Endothelial cell of umbilical vein (primary cell): Measurements from ENCODE around the gene USPL1. TPM values are rescaled to one million over a fixed set of nuclear protein-coding genes. Genes with fewer than 3 reads are reported as not detected.

Source experiments
- BruUV-seq: library from RNA; stranded (reverse); fragments of 400-500 nt; replicated peaks from 2 replicates; lab custom pipeline; 2021; lab: Mats Ljungman, UMichigan
- CTCF ChIA-PET: fragments of 300-600, 350-600 bp; sonication (Branson Sonifier 250); formaldehyde crosslinking; loops from one replicate; lab custom pipeline; 2021; ENCODE audit warnings: antibody characterized with exemption, inconsistent platforms; lab: Charles Lee
- POLR2A ChIA-PET: fragments of 300-600, 350-600 bp; sonication (Branson Sonifier 250); formaldehyde crosslinking; loops from one replicate; lab custom pipeline; 2021; ENCODE audit warnings: antibody characterized with exemption, inconsistent platforms; lab: Charles Lee
- DNase-seq: peaks from one replicate; pipeline ENCODE4 v3.0.0-alpha.2; 2011; ENCODE audit warnings: low read depth, low spot score
- FAIRE-seq: peaks from 2 replicates; lab custom pipeline; 2011; peaks lifted over from hg19 to GRCh38; lab: Jason Lieb, UNC
- H2AFZ ChIP-seq: 2 replicates; pipeline ENCODE4 v1.6.0; 2012; ENCODE audit warnings: low read depth, low read length, control low read depth, inconsistent platforms
- H3K27ac ChIP-seq: 2 replicates; pipeline ENCODE4 v1.5.1; 2011; ENCODE audit warnings: low read depth, mild to moderate bottlenecking, control low read depth, low read length, moderate library complexity; ENCODE audit not compliant: insufficient read depth
- H3K27me3 ChIP-seq, 2 experiments: 2 replicates each; pipeline versions ENCODE4 v1.6.0 to v1.6.1; 2011; ENCODE audit warnings: low read length in 2 of 2, mixed read lengths in 1 of 2; ENCODE audit not compliant: control insufficient read depth in 2 of 2, insufficient read depth in 2 of 2
- H3K36me3 ChIP-seq, 2 experiments: 2 replicates in 1 of 2; 3 replicates in 1 of 2; pipeline ENCODE4 v1.5.1; 2011; ENCODE audit warnings: low read length in 2 of 2, mild to moderate bottlenecking in 1 of 2, moderate library complexity in 1 of 2; ENCODE audit not compliant: control insufficient read depth in 2 of 2, insufficient read depth in 2 of 2; ENCODE audit errors: extremely low read depth in 1 of 2
- H3K4me1 ChIP-seq: 3 replicates; pipeline ENCODE4 v1.5.1; 2011; ENCODE audit warnings: mild to moderate bottlenecking, low read length; ENCODE audit not compliant: control insufficient read depth, insufficient read depth; ENCODE audit errors: extremely low read depth
- H3K4me2 ChIP-seq: 2 replicates; pipeline ENCODE4 v1.6.1; 2011; ENCODE audit warnings: low read length, control low read depth, mixed read lengths; ENCODE audit not compliant: insufficient read depth
- H3K4me3 ChIP-seq, 3 experiments: fragments of 200-600 bp in 1 of 3; sonication (generic), shearing (Covaris generic) in 1 of 3; replicated peaks in 1 of 3; 2 replicates each; pipeline ENCODE4 v1.5.1; 2011 to 2016; ENCODE audit warnings: control low read depth in 3 of 3, low read length in 3 of 3, mild to moderate bottlenecking in 2 of 3, inconsistent platforms in 1 of 3, low read depth in 1 of 3, moderate library complexity in 1 of 3; ENCODE audit not compliant: insufficient read depth in 1 of 3
- H3K79me2 ChIP-seq: 2 replicates; pipeline ENCODE4 v1.6.0; 2012; ENCODE audit warnings: low read length, inconsistent platforms; ENCODE audit not compliant: control insufficient read depth, insufficient read depth
- H3K9ac ChIP-seq: replicated peaks from 2 replicates; pipeline ENCODE3; 2011; ENCODE audit warnings: low read length, control low read depth; ENCODE audit not compliant: insufficient read depth; ENCODE audit errors: extremely low read depth
- H3K9me1 ChIP-seq: replicated peaks from 3 replicates; pipeline ENCODE4 v1.6.0; 2011; ENCODE audit warnings: mild to moderate bottlenecking, low read length; ENCODE audit not compliant: control insufficient read depth, insufficient read depth; ENCODE audit errors: extremely low read depth
- H3K9me3 ChIP-seq: replicated peaks from 2 replicates; pipeline ENCODE4 v1.5.1; 2012; ENCODE audit warnings: low read length, inconsistent platforms; ENCODE audit not compliant: control insufficient read depth, insufficient read depth
- H4K20me1 ChIP-seq: replicated peaks from 2 replicates; pipeline ENCODE3; 2011; ENCODE audit warnings: mild to moderate bottlenecking, low read length; ENCODE audit not compliant: control insufficient read depth, insufficient read depth; ENCODE audit errors: extremely low read depth
- CTCF ChIP-seq, 2 donors: IDR thresholded peaks; 1 replicate in 1 of 2; 2 replicates in 1 of 2; pipeline ENCODE4 v1.5.1; 2011; ENCODE audit warnings: low read length in 2 of 2, mild to moderate bottlenecking in 2 of 2, moderate library complexity in 2 of 2, control low read depth in 1 of 2, inconsistent platforms in 1 of 2, low read depth in 1 of 2; ENCODE audit not compliant: insufficient read depth in 1 of 2; ENCODE audit errors: extremely low read depth in 1 of 2
- EZH2 ChIP-seq: IDR thresholded peaks from 2 replicates; pipeline ENCODE4 v1.6.1; 2012; ENCODE audit warnings: borderline replicate concordance, low read depth, mild to moderate bottlenecking, moderate library complexity, low read length, inconsistent platforms; ENCODE audit not compliant: severe bottlenecking
- FOS ChIP-seq: IDR thresholded peaks from 2 replicates; pipeline ENCODE4 v1.6.1; 2011; ENCODE audit warnings: mild to moderate bottlenecking, low read length, moderate library complexity, borderline replicate concordance; ENCODE audit not compliant: insufficient read depth
- MAX ChIP-seq: IDR thresholded peaks from 2 replicates; pipeline ENCODE4 v1.6.1; 2011; ENCODE audit not compliant: insufficient read depth, insufficient read length
- POLR2A ChIP-seq: IDR thresholded peaks from 2 replicates; pipeline ENCODE4 v1.6.1; 2012; ENCODE audit warnings: low read depth, mild to moderate bottlenecking, control low read depth, low read length
- dilution Hi-C: fragments of 300-500 bp; cut with MboI; formaldehyde crosslinking; loops from one replicate; pipeline ENCODE4 v1.15.0; 2019; ENCODE audit warnings: low sequenced_read_pairs; ENCODE audit not compliant: extremely low pct_ligation_motif_present
- intact Hi-C: fragments of 100-400 bp; cut with micrococcal nuclease; formaldehyde crosslinking; loops from one replicate; pipeline ENCODE4 v1.10.0; 2022
- polyA plus RNA-seq, 4 experiments: library from polyadenylated mRNA; depleted of rRNA in 3 of 4; stranded (reverse) in 3 of 4; unstranded in 1 of 4; fragments of >200 nt; gene quantifications; 2 replicates each; pipeline versions ENCODE4 v1.2.1 to v1.2.3, GENCODE V29; 2011 to 2012; ENCODE audit warnings: missing spikeins in 1 of 4
- total RNA-seq: library from RNA; stranded (reverse); gene quantifications from 2 replicates; pipeline ENCODE4 v1.2.3, GENCODE V29; 2021

USPL1 gene
- total and polyA plus RNA-seq, 2 donors (not counting 3 experiments of a cell fraction or from before 2014, with no cell fraction given) = 14.6 to 21.0 TPM

GRCh38 chr13:30690282-30691188, 72.8 kb downstream of the USPL1 start:
- dilution Hi-C loops (loop anchor here (25.0 kb wide), 1 partner anchor 97 kb away; no protein-coding TSS in a partner anchor), intact Hi-C loops (no loop called here)
- Histone ChIP-seq H3K9ac (no peak overlapping the region), H3K4me1 (no peaks in the 10 kb centered on the region), H3K4me2 (no peak overlapping the region), H3K79me2 (no peaks in the 10 kb centered on the region), H3K9me1 (no peaks in the 10 kb centered on the region), H3K36me3 (no peaks in the 10 kb centered on the region), H4K20me1 (no peaks in the 10 kb centered on the region), H3K27me3 (no peaks in the 10 kb centered on the region), H2AFZ (peak overlapping the region; percentile 65), H3K9me3 (no peaks in the 10 kb centered on the region), H3K4me3 (no peak overlapping the region), H3K27ac (no peak overlapping the region)
- ChIA-PET POLR2A (interaction anchor here (0.6 kb wide), 1 partner anchor 102 kb away, joined by 3 read pairs; no protein-coding TSS in a partner anchor), CTCF (interaction anchor here (0.8 to 1.9 kb wide), 6 partner anchors 9 to 102 kb away, joined by 3 to 5 read pairs (median 4); no protein-coding TSS in a partner anchor)
- no peak for FAIRE-seq
- TF ChIP-seq MAX = no peak
- no peak for TF ChIP-seq EZH2
- TF ChIP-seq FOS = no peak
- TF ChIP-seq CTCF (IDR thresholded peaks at IDR 0.05; ENCODE audit: extremely low read depth in 1 of 2, insufficient read depth in 1 of 2, low read depth in 1 of 2, low read length in 2 of 2) = no peak
- no peak for TF ChIP-seq POLR2A
- DNase-seq = no peak
- BruUV-seq = no TSS peak
